ENCODE results near the gene TDRD7.

The TDRD7 gene

GRCh38 chr9:97403746-97404316, 8.1 kb upstream of the TDRD7 start:
- H3K9me3 ChIP-seq (ENCODE audit: low read length): no peaks in the 10 kb centered on the region
- H3K4me1 ChIP-seq (ENCODE audit: insufficient read depth, low read length, severe bottlenecking): no peaks in the 10 kb centered on the region
- no peaks in the 10 kb centered on the region for H4K20me1 ChIP-seq (ENCODE audit: insufficient read depth, low read length)
- no peak for TF ChIP-seq CTCF (IDR thresholded peaks at IDR 0.05; ENCODE audit: low read length)
- no peak for TF ChIP-seq EZH2 (IDR thresholded peaks at IDR 0.05; ENCODE audit: borderline replicate concordance, low read length)
- H2AFZ ChIP-seq (ENCODE audit: low read length): no peak overlapping the region
- H3K27ac ChIP-seq (ENCODE audit: low read depth, low read length, poor library complexity, severe bottlenecking): no peak overlapping the region
- H3K27me3 ChIP-seq (ENCODE audit: insufficient read depth, low read length): no peaks in the 10 kb centered on the region
- no peak overlapping the region for H3K4me2 ChIP-seq (ENCODE audit: low read length)
- H3K9ac ChIP-seq (ENCODE audit: low read length): no peak overlapping the region
- no peak overlapping the region for H3K4me3 ChIP-seq (ENCODE audit: low read depth, low read length, poor library complexity, severe bottlenecking)
- no peaks in the 10 kb centered on the region for H3F3A ChIP-seq (ENCODE audit: insufficient read depth, low read length)
- no peaks in the 10 kb centered on the region for H3K79me2 ChIP-seq (ENCODE audit: insufficient read depth, low read length)
- no peaks in the 10 kb centered on the region for H3K36me3 ChIP-seq (ENCODE audit: insufficient read depth, low read length)
- H3K9me2 ChIP-seq (ENCODE audit: low read depth, low read length): no peaks in the 10 kb centered on the region

GRCh38 chr9:97405551-97405950, 6.3 kb upstream of the TDRD7 start:
- Histone ChIP-seq H3K79me2 (ENCODE audit: insufficient read depth, low read length) (no peaks in the 10 kb centered on the region), H3K4me3 (ENCODE audit: low read depth, low read length, poor library complexity, severe bottlenecking) (no peak overlapping the region), H4K20me1 (ENCODE audit: insufficient read depth, low read length) (no peaks in the 10 kb centered on the region), H3K9ac (ENCODE audit: low read length) (no peak overlapping the region), H3K9me2 (ENCODE audit: low read depth, low read length) (no peaks in the 10 kb centered on the region), H3K27ac (ENCODE audit: low read depth, low read length, poor library complexity, severe bottlenecking) (no peak overlapping the region), H2AFZ (ENCODE audit: low read length) (no peak overlapping the region), H3K9me3 (ENCODE audit: low read length) (no peaks in the 10 kb centered on the region), H3K27me3 (ENCODE audit: insufficient read depth, low read length) (no peaks in the 10 kb centered on the region), H3K4me2 (ENCODE audit: low read length) (no peak overlapping the region), H3K36me3 (ENCODE audit: insufficient read depth, low read length) (no peaks in the 10 kb centered on the region), H3K4me1 (ENCODE audit: insufficient read depth, low read length, severe bottlenecking) (no peaks in the 10 kb centered on the region), H3F3A (ENCODE audit: insufficient read depth, low read length) (no peaks in the 10 kb centered on the region)
- TF ChIP-seq CTCF (IDR thresholded peaks at IDR 0.05; ENCODE audit: low read length) (no peak), EZH2 (IDR thresholded peaks at IDR 0.05; ENCODE audit: borderline replicate concordance, low read length) (no peak)

GRCh38 chr9:97406620-97407177, 5.2 kb upstream of the TDRD7 start:
- H4K20me1 ChIP-seq (ENCODE audit: insufficient read depth, low read length): no peaks in the 10 kb centered on the region
- H3F3A ChIP-seq (ENCODE audit: insufficient read depth, low read length): no peaks in the 10 kb centered on the region
- H3K9ac ChIP-seq (ENCODE audit: low read length): no peak overlapping the region
- H3K9me3 ChIP-seq (ENCODE audit: low read length): no peaks in the 10 kb centered on the region
- H3K4me3 ChIP-seq (ENCODE audit: low read depth, low read length, poor library complexity, severe bottlenecking): no peak overlapping the region
- no peak overlapping the region for H3K27ac ChIP-seq (ENCODE audit: low read depth, low read length, poor library complexity, severe bottlenecking)
- no peak overlapping the region for H2AFZ ChIP-seq (ENCODE audit: low read length)
- no peaks in the 10 kb centered on the region for H3K9me2 ChIP-seq (ENCODE audit: low read depth, low read length)
- no peaks in the 10 kb centered on the region for H3K79me2 ChIP-seq (ENCODE audit: insufficient read depth, low read length)
- TF ChIP-seq CTCF (IDR thresholded peaks at IDR 0.05; ENCODE audit: low read length): no peak
- TF ChIP-seq EZH2 (IDR thresholded peaks at IDR 0.05; ENCODE audit: borderline replicate concordance, low read length): no peak
- H3K4me2 ChIP-seq (ENCODE audit: low read length): no peak overlapping the region
- peaks cover 6% of the 10 kb centered on the region for H3K4me1 ChIP-seq (ENCODE audit: insufficient read depth, low read length, severe bottlenecking)
- no peaks in the 10 kb centered on the region for H3K27me3 ChIP-seq (ENCODE audit: insufficient read depth, low read length)
- H3K36me3 ChIP-seq (ENCODE audit: insufficient read depth, low read length): no peaks in the 10 kb centered on the region

All from OCI-LY1 (cell line).